GM12891 (cell line): Measurements from ENCODE around the gene CAPN11.

Source experiments
- PAX5 ChIP-seq: IDR thresholded peaks from 2 replicates; pipeline ENCODE4 v1.6.1; 2011; ENCODE audit warnings: low read length, moderate library complexity, mild to moderate bottlenecking; ENCODE audit not compliant: insufficient read depth, severe bottlenecking
- POLR2A ChIP-seq: IDR thresholded peaks from 2 replicates; pipeline ENCODE4 v1.6.1; 2011; ENCODE audit warnings: low read depth, low read length, control low read depth
- POLR2AphosphoS5 ChIP-seq: IDR thresholded peaks from 2 replicates; pipeline ENCODE4 v1.6.1; 2011; ENCODE audit warnings: low read depth, low read length, control low read depth
- POU2F2 ChIP-seq: IDR thresholded peaks from 2 replicates; pipeline ENCODE4 v1.6.1; 2011; ENCODE audit warnings: low read depth, mild to moderate bottlenecking, control low read depth, low read length, moderate library complexity
- SPI1 ChIP-seq: IDR thresholded peaks from 2 replicates; pipeline ENCODE4 v1.6.1; 2011; ENCODE audit warnings: low read depth, low read length, control low read depth

DNA sequence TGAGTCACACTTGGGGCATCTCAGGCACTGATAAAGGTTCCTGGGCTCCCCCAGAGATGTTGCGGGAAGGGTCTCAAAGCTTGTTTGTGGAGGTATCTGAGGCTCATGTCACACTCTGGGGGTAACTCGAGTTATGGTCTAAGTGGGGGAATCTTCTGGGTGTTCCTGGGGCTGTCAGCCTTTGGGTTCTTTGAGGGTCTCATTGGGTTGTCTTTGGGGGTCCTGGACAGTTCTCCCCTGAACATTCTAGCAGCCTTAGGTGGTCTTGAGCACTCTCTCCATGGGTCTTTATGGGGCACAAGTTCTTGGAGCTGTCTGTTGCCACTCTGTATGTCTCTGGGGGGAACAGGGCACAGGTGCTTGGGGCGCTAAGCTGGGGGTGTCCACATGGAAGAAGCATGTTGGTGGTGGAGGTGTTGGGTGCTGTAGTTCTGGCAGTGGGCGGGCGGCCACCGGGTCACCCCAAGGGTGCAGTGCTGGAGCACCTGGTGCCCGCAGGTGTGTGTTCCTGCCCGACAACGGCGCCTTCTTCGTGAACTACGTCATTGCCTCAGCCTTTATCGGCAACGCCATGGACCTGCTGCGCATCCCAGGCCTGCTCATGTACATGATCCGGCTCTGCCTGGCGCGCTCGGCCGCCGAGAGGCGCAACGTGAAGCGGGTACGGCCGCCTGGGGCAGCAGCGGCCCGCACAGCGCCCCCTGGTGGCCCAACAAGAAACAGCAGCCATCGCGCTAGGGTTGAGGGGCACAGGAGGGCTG is 7.1 kb upstream of the CAPN11 start:
- no peak for TF ChIP-seq POLR2AphosphoS5
- TF ChIP-seq PAX5, result no peak
- TF ChIP-seq POLR2A, result no peak
- no peak for TF ChIP-seq POU2F2
- no peak for TF ChIP-seq SPI1
